SK-N-SH (cell line): ENCODE measurements around the gene SLC16A11. TPM values are rescaled to one million over a fixed set of nuclear protein-coding genes. Genes with fewer than 3 reads are reported as not detected.

Experiments
- CTCF ChIA-PET: fragments of 300-600, 350-600 bp; formaldehyde crosslinking; extraction: SDS; loops from one replicate; lab custom pipeline; 2021; lab: Yijun Ruan, JAX
- POLR2A ChIA-PET: fragments of 350-600 bp; sonication (Branson Sonifier 250); formaldehyde crosslinking; extraction: SDS; loops from one replicate; lab custom pipeline; 2020; ENCODE audit warnings: antibody characterized with exemption, inconsistent platforms; lab: Yijun Ruan, JAX
- DNase-seq: peaks from one replicate; pipeline ENCODE4 v3.0.0; 2012
- H2AFZ ChIP-seq: fragments of 200-600 bp; sonication (generic); 2 replicates; pipeline ENCODE4 v1.8.1; 2016; ENCODE audit warnings: antibody characterized with exemption, mild to moderate bottlenecking, low read depth
- H3F3A ChIP-seq: fragments of 200-600 bp; sonication (generic); replicated peaks from 2 replicates; pipeline ENCODE3; 2016; ENCODE audit warnings: antibody characterized with exemption, mild to moderate bottlenecking; ENCODE audit not compliant: insufficient read depth
- H3K27ac ChIP-seq, 2 experiments: fragments of 200-500 bp in 1 of 2; fragments of 200-600 bp in 1 of 2; sonication (Bioruptor generic) in 1 of 2; sonication (generic), shearing (Covaris generic) in 1 of 2; 2 replicates each; pipeline versions ENCODE4 v1.5.1 to v1.6.1; 2014 to 2016; ENCODE audit warnings: low read depth in 2 of 2, inconsistent platforms in 1 of 2, low read length in 1 of 2, mild to moderate bottlenecking in 1 of 2, mixed read lengths in 1 of 2
- H3K27me3 ChIP-seq: fragments of 200-600 bp; sonication (generic), shearing (Covaris generic); 2 replicates; pipeline ENCODE4 v1.6.1; 2016; ENCODE audit warnings: mixed run types; ENCODE audit not compliant: insufficient read depth
- H3K36me3 ChIP-seq, 2 experiments: fragments of 200-500 bp in 1 of 2; fragments of 200-600 bp in 1 of 2; sonication (Bioruptor generic) in 1 of 2; sonication (generic) in 1 of 2; replicated peaks in 1 of 2; 2 replicates each; pipeline versions ENCODE3 to v1.5.1; 2014 to 2016; ENCODE audit warnings: low read length in 1 of 2, mild to moderate bottlenecking in 1 of 2; ENCODE audit not compliant: insufficient read depth in 2 of 2, control insufficient read depth in 1 of 2
- H3K4me1 ChIP-seq, 2 experiments: fragments of 200-500 bp in 1 of 2; fragments of 200-600 bp in 1 of 2; sonication (Bioruptor generic) in 1 of 2; sonication (generic), shearing (Covaris generic) in 1 of 2; 2 replicates each; pipeline versions ENCODE4 v1.5.1 to v1.6.1; 2014 to 2016; ENCODE audit warnings: low read depth in 1 of 2, low read length in 1 of 2, mixed run types in 1 of 2; ENCODE audit not compliant: insufficient read depth in 2 of 2, control insufficient read depth in 1 of 2
- H3K4me2 ChIP-seq: fragments of 200-600 bp; sonication (generic), shearing (Covaris generic); 2 replicates; pipeline ENCODE4 v1.6.1; 2017; ENCODE audit warnings: mixed run types
- H3K4me3 ChIP-seq, 2 experiments: fragments of 200-500 bp in 1 of 2; fragments of 200-600 bp in 1 of 2; sonication (Bioruptor generic) in 1 of 2; sonication (generic), shearing (Covaris generic) in 1 of 2; 2 replicates each; pipeline versions ENCODE4 v1.5.1 to v1.8.1; 2014 to 2016; ENCODE audit warnings: low read depth in 2 of 2, inconsistent platforms in 1 of 2, low read length in 1 of 2, mild to moderate bottlenecking in 1 of 2, mixed read lengths in 1 of 2, moderate library complexity in 1 of 2
- H3K79me2 ChIP-seq: fragments of 200-600 bp; sonication (generic); 2 replicates; pipeline ENCODE4 v1.8.1; 2017; ENCODE audit warnings: mild to moderate bottlenecking; ENCODE audit not compliant: insufficient read depth
- H3K9ac ChIP-seq: fragments of 200-600 bp; sonication (generic); 2 replicates; pipeline ENCODE4 v1.6.1; 2017; ENCODE audit warnings: mixed run types
- H3K9me2 ChIP-seq: fragments of 200-600 bp; sonication (generic); 2 replicates; pipeline ENCODE4 v1.6.1; 2017; ENCODE audit warnings: mixed run types
- H3K9me3 ChIP-seq: fragments of 200-600 bp; sonication (generic); 2 replicates; pipeline ENCODE4 v1.6.1; 2017; ENCODE audit warnings: mixed run types, mild to moderate bottlenecking, moderate library complexity
- H4K20me1 ChIP-seq: fragments of 200-600 bp; sonication (generic); 2 replicates; pipeline ENCODE4 v1.6.1; 2017; ENCODE audit warnings: mild to moderate bottlenecking, mixed run types; ENCODE audit not compliant: insufficient read depth
- CTCF ChIP-seq: fragments of 200-600 bp; sonication (generic); IDR thresholded peaks from 2 replicates; pipeline ENCODE4 v1.6.1; 2017; ENCODE audit warnings: antibody characterized with exemption, mild to moderate bottlenecking, moderate library complexity
- ELF1 ChIP-seq: IDR thresholded peaks from 2 replicates; pipeline ENCODE4 v1.4.0; 2012
- EP300 ChIP-seq, 2 experiments: IDR thresholded peaks; 2 replicates each; pipeline versions ENCODE4 v1.4.0 to v1.6.1; 2012; ENCODE audit warnings: borderline replicate concordance in 1 of 2, low read depth in 1 of 2, low read length in 1 of 2
- EZH2phosphoT487 ChIP-seq: fragments of 200-600 bp; sonication (generic); IDR thresholded peaks from 2 replicates; pipeline ENCODE4 v1.6.1; 2017; ENCODE audit warnings: low read depth, mixed run types, mild to moderate bottlenecking, antibody characterized with exemption, moderate library complexity, borderline replicate concordance
- FOSL2 ChIP-seq: IDR thresholded peaks from 2 replicates; pipeline ENCODE4 v1.4.0; 2012; ENCODE audit warnings: low read depth, mild to moderate bottlenecking, moderate library complexity, borderline replicate concordance
- FOXJ3 ChIP-seq: sonication (generic); formaldehyde crosslinking; IDR thresholded peaks from 2 replicates; pipeline ENCODE4 v1.5.1; 2020; ENCODE audit warnings: mild to moderate bottlenecking, missing genetic modification reagents
- FOXM1 ChIP-seq: IDR thresholded peaks from 2 replicates; pipeline ENCODE4 v1.4.0; 2012; ENCODE audit warnings: low read depth, mild to moderate bottlenecking
- GATA2 ChIP-seq: sonication (generic); formaldehyde crosslinking; IDR thresholded peaks from 2 replicates; pipeline ENCODE4 v1.5.0; 2020; ENCODE audit warnings: mild to moderate bottlenecking, missing genetic modification reagents
- JUND ChIP-seq: IDR thresholded peaks from 2 replicates; pipeline ENCODE4 v1.4.0; 2012
- MEF2A ChIP-seq: IDR thresholded peaks from 2 replicates; pipeline ENCODE4 v1.4.0; 2012; ENCODE audit warnings: low read depth, borderline replicate concordance
- MXI1 ChIP-seq: IDR thresholded peaks from 2 replicates; pipeline ENCODE4 v1.6.1; 2012; ENCODE audit warnings: mild to moderate bottlenecking, low read depth, low read length, improper control_type of control experiment
- PBX3 ChIP-seq: IDR thresholded peaks from 2 replicates; pipeline ENCODE4; 2012
- RAD21 ChIP-seq: IDR thresholded peaks from 2 replicates; pipeline ENCODE4 v1.6.1; 2012; ENCODE audit warnings: mild to moderate bottlenecking, low read length
- REST ChIP-seq: IDR thresholded peaks from 2 replicates; pipeline ENCODE4 v1.6.1; 2012; ENCODE audit warnings: mild to moderate bottlenecking, low read depth, low read length, moderate library complexity
- RXRA ChIP-seq: IDR thresholded peaks from 2 replicates; pipeline ENCODE4 v1.4.0; 2012; ENCODE audit warnings: low read depth, mild to moderate bottlenecking, borderline replicate concordance
- SIN3A ChIP-seq: IDR thresholded peaks from 2 replicates; pipeline ENCODE4 v1.6.1; 2012; ENCODE audit warnings: low read depth, mild to moderate bottlenecking, low read length, moderate library complexity, borderline replicate concordance
- YY1 ChIP-seq: IDR thresholded peaks from 2 replicates; pipeline ENCODE4 v1.4.0; 2012; ENCODE audit warnings: low read depth, mild to moderate bottlenecking
- WGBS: methylation state at CpG from one replicate; pipeline ENCODE4 v1.1.6; 2017; ENCODE audit warnings: low lambda C conversion rate; 5-methylcytosine and 5-hydroxymethylcytosine counted together
- polyA plus RNA-seq, 3 experiments: library from polyadenylated mRNA; depleted of rRNA; stranded (reverse); fragments of >200 nt; gene quantifications; 2 replicates each; pipeline ENCODE4 v1.2.3, GENCODE V29; 2012

SLC16A11 gene
- polyA plus RNA-seq, 1 of the 3 experiments (the other 2 are of a cell fraction): 0.12 TPM

GRCh38 chr17:6996256-6997011 lies 47.5 kb downstream of the SLC16A11 start:
- Histone ChIP-seq H3K4me2 (no peak overlapping the region), H3K36me3 (peaks cover 7 to 28% of the 10 kb centered on the region in 2 experiments), H3K9ac (no peak overlapping the region), H3K4me3 (no peak overlapping the region)
- no peak for TF ChIP-seq REST
- TF ChIP-seq FOXM1: no peak
- no peak for TF ChIP-seq ELF1
- TF ChIP-seq MEF2A: no peak
- no peak for TF ChIP-seq FOSL2
- no peak for TF ChIP-seq RXRA
- TF ChIP-seq PBX3: no peak
- no peak for TF ChIP-seq EP300 (IDR thresholded peaks at IDR 0.05; ENCODE audit: borderline replicate concordance in 1 of 2, low read depth in 1 of 2, low read length in 1 of 2)
- TF ChIP-seq MXI1: no peak
- no peak for TF ChIP-seq FOXJ3 (CRISPR knock-in tag)
- no peak for TF ChIP-seq CTCF
- no peak for TF ChIP-seq JUND
- no peak for TF ChIP-seq RAD21
- TF ChIP-seq SIN3A: no peak
- TF ChIP-seq YY1: no peak
- no peak for TF ChIP-seq EZH2phosphoT487
- no peak for TF ChIP-seq GATA2 (CRISPR knock-in tag)
- TF ChIP-seq, all 33 proteins: peak for 0
- Histone ChIP-seq H3K9me2 (no peaks in the 10 kb centered on the region), H3K9me3 (no peaks in the 10 kb centered on the region), H4K20me1 (no peaks in the 10 kb centered on the region), H2AFZ (no peak overlapping the region), H3K27me3 (no peaks in the 10 kb centered on the region), H3K27ac (no peak overlapping the region), H3K4me1 (peaks cover 0 to 3% of the 10 kb centered on the region in 2 experiments; a peak in 1 of 4 replicates), H3K79me2 (no peaks in the 10 kb centered on the region), H3F3A (peaks cover 5% of the 10 kb centered on the region)
- ChIA-PET POLR2A (no interaction called here), CTCF (interaction anchor here (0.7 to 1.5 kb wide), 2 partner anchors 8 to 14 kb away, joined by 3 to 6 read pairs; no protein-coding TSS in a partner anchor)
- WGBS: 97% methylated on average over 37 of the region's 58 CpGs
- DNase-seq: no peak
